NOMO-1 treated with dmso at 0.1 percent for 144 hours (cell line): ENCODE data around the gene GTSE1.

Experiments used
- DNase-seq: peaks from one replicate; lab custom pipeline; 2025; ENCODE audit not compliant: unreplicated experiment; lab: John Stamatoyannopoulos, UW

Gene GTSE1

GRCh38 chr22:46376908-46377524 lies 80.3 kb downstream of the GTSE1 start:
- no peak for DNase-seq

GRCh38 chr22:46377525-46378425 lies 81.1 kb downstream of the GTSE1 start:
- DNase-seq, result no peak

GRCh38 chr22:46378426-46379065 lies 81.9 kb downstream of the GTSE1 start:
- no peak for DNase-seq

DNA sequence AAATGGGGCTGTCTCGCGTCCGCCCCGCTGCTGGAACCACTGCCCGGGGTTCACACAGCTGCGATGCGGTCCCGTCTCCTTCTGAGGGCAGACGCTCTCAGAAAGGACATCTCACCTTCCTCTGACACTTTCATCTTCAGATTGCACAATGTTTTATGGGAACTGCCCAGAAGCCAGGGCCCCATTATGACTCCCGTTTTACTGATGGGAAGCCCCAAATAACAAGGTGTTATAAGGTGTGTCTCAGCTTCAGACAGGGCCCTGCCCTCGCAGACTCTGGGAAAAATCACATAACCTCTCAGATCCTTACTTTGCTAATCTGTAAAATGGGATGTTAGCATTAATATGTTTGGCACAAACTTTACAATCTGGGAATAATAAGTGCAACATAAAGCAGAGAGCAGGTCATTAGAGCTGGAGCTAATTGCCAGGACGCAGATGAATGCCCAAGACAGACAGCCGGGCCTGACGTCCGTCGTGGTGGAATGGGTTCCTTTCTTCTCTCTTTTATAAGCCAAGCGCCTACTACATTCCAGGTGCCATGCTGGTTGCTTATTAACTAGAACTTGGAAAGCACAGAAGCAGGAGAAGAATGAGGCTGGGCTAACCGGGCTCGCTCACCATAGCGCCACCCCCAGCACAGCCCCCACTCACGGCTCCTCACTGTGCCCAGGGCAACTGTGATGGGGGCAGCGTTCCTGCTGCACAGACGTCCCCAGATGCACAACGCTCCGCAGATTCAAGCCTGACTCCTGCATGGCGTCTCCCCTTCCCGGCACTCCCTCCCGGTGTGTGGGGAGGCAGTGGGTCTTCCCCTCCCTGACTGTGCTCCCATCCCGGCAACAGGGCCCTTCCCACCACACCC lies 82.6 kb downstream of the GTSE1 start:
- DNase-seq, result no peak

- DNase-seq, result no peak
Measured at GRCh38 chr22:46380069-46380468, 83.4 kb downstream of the GTSE1 start.
